Measurements from ENCODE around the gene SPEN.

SPEN gene

GRCh38 chr1:15959827-15960446 lies 112.4 kb downstream of the SPEN start:
- H3K4me3 Mint-ChIP-seq, result peak overlapping the region; percentile 63 to 64
- no peaks in the 10 kb centered on the region for H3K9me3 Mint-ChIP-seq
- no peaks in the 10 kb centered on the region for H3K27me3 Mint-ChIP-seq
- no peak for DNase-seq
- no peak for ATAC-seq
- peak overlapping the region; percentile 98 for H3K27ac Mint-ChIP-seq
- peaks cover 100% of the 10 kb centered on the region for H3K4me1 Mint-ChIP-seq

- Mint-ChIP-seq H3K27ac (no peak overlapping the region), H3K9me3 (no peaks in the 10 kb centered on the region), H3K27me3 (no peaks in the 10 kb centered on the region), H3K4me1 (peaks cover 100% of the 10 kb centered on the region), H3K4me3 (no peak overlapping the region)
- ATAC-seq (no peak), DNase-seq (no peak)
Observed at GRCh38 chr1:15960808-15961207, 113.3 kb downstream of the SPEN start.

GRCh38 chr1:15961492-15961891 lies 114.0 kb downstream of the SPEN start:
- no peak for ATAC-seq
- peaks cover 98% of the 10 kb centered on the region for H3K4me1 Mint-ChIP-seq
- no peaks in the 10 kb centered on the region for H3K9me3 Mint-ChIP-seq
- DNase-seq, result no peak
- peak overlapping the region in 1 of 2 donors; percentile 89 for H3K27ac Mint-ChIP-seq
- H3K27me3 Mint-ChIP-seq, result no peaks in the 10 kb centered on the region
- peak overlapping the region in 1 of 2 donors; percentile 6 for H3K4me3 Mint-ChIP-seq

- no peak for ATAC-seq
Observed at GRCh38 chr1:15962176-15962575, 114.7 kb downstream of the SPEN start.

GRCh38 chr1:15962671-15963362 lies 115.3 kb downstream of the SPEN start:
- Mint-ChIP-seq H3K9me3 (no peaks in the 10 kb centered on the region), H3K4me1 (peaks cover 98% of the 10 kb centered on the region), H3K4me3 (peak overlapping the region; percentile 77 to 82), H3K27ac (peak overlapping the region; percentile 97 to 100), H3K27me3 (no peaks in the 10 kb centered on the region)
- DNase-seq (no peak), ATAC-seq (no peak)

More at GRCh38 chr1:15962176-15962575, 114.7 kb downstream of the SPEN start:
- Mint-ChIP-seq H3K9me3 (no peaks in the 10 kb centered on the region), H3K4me3 (no peak overlapping the region), H3K27ac (peak overlapping the region; percentile 29 to 59), H3K27me3 (no peaks in the 10 kb centered on the region), H3K4me1 (peaks cover 98% of the 10 kb centered on the region)
- DNase-seq, result no peak

- no peak for DNase-seq
- Mint-ChIP-seq H3K9me3 (no peaks in the 10 kb centered on the region), H3K4me3 (peak overlapping the region; percentile 77 to 82), H3K4me1 (peaks cover 98% of the 10 kb centered on the region), H3K27ac (peak overlapping the region; percentile 97 to 100), H3K27me3 (no peaks in the 10 kb centered on the region)
- no peak for ATAC-seq
Observed at GRCh38 chr1:15963363-15963967, 116.0 kb downstream of the SPEN start.

- DNase-seq, result peak in 1 of 2 donors; percentile 43
- peak overlapping the region; percentile 97 to 100 for H3K27ac Mint-ChIP-seq
- no peaks in the 10 kb centered on the region for H3K27me3 Mint-ChIP-seq
- H3K4me1 Mint-ChIP-seq, result peaks cover 97% of the 10 kb centered on the region
- peak overlapping the region; percentile 77 to 82 for H3K4me3 Mint-ChIP-seq
- no peaks in the 10 kb centered on the region for H3K9me3 Mint-ChIP-seq
- peak; percentile 18 for ATAC-seq
Observed at GRCh38 chr1:15963968-15964648, 116.6 kb downstream of the SPEN start.

GRCh38 chr1:15965228-15965767 lies 117.8 kb downstream of the SPEN start:
- H3K4me1 Mint-ChIP-seq, result peaks cover 94% of the 10 kb centered on the region
- H3K9me3 Mint-ChIP-seq, result peaks cover 0 to 6% of the 10 kb centered on the region in 2 donors
- ATAC-seq (peak; percentile 12), DNase-seq (peak; percentile 44 to 46)
- peak overlapping the region; percentile 97 to 100 for H3K27ac Mint-ChIP-seq
- peak overlapping the region; percentile 81 to 87 for H3K4me3 Mint-ChIP-seq
- no peaks in the 10 kb centered on the region for H3K27me3 Mint-ChIP-seq

- Mint-ChIP-seq H3K27ac (peak overlapping the region; percentile 97 to 100), H3K27me3 (no peaks in the 10 kb centered on the region), H3K9me3 (peaks cover 0 to 6% of the 10 kb centered on the region in 2 donors), H3K4me1 (peaks cover 90% of the 10 kb centered on the region), H3K4me3 (peak overlapping the region; percentile 81 to 87)
- DNase-seq (peak; percentile 91 to 96), ATAC-seq (peak; percentile 93)
Observed at GRCh38 chr1:15966081-15966955, 118.8 kb downstream of the SPEN start.

- peak overlapping the region; percentile 54 to 67 for H3K4me3 Mint-ChIP-seq
- no peaks in the 10 kb centered on the region for H3K27me3 Mint-ChIP-seq
- peak overlapping the region; percentile 29 to 94 for H3K27ac Mint-ChIP-seq
- H3K9me3 Mint-ChIP-seq, result peaks cover 0 to 6% of the 10 kb centered on the region in 2 donors
- no peak for ATAC-seq
- H3K4me1 Mint-ChIP-seq, result peaks cover 88% of the 10 kb centered on the region
- no peak for DNase-seq
Observed at GRCh38 chr1:15966956-15967344, 119.4 kb downstream of the SPEN start.

GRCh38 chr1:15968172-15968571 lies 120.7 kb downstream of the SPEN start:
- H3K4me1 Mint-ChIP-seq, result peaks cover 85% of the 10 kb centered on the region
- H3K9me3 Mint-ChIP-seq, result peaks cover 0 to 6% of the 10 kb centered on the region in 2 donors
- DNase-seq, result no peak
- peak overlapping the region; percentile 22 to 54 for H3K4me3 Mint-ChIP-seq
- no peak for ATAC-seq
- peak overlapping the region; percentile 63 to 73 for H3K27ac Mint-ChIP-seq
- no peaks in the 10 kb centered on the region for H3K27me3 Mint-ChIP-seq

GRCh38 chr1:15969321-15969880 lies 121.9 kb downstream of the SPEN start:
- Mint-ChIP-seq H3K27ac (no peak overlapping the region), H3K27me3 (no peaks in the 10 kb centered on the region), H3K9me3 (peaks cover 0 to 6% of the 10 kb centered on the region in 2 donors), H3K4me1 (peaks cover 83% of the 10 kb centered on the region), H3K4me3 (no peak overlapping the region)
- ATAC-seq (no peak), DNase-seq (no peak)

- peaks cover 76% of the 10 kb centered on the region for H3K4me1 Mint-ChIP-seq
- H3K9me3 Mint-ChIP-seq, result peaks cover 0 to 6% of the 10 kb centered on the region in 2 donors
- DNase-seq (no peak), ATAC-seq (no peak)
- no peak overlapping the region for H3K4me3 Mint-ChIP-seq
- H3K27me3 Mint-ChIP-seq, result no peaks in the 10 kb centered on the region
- peak overlapping the region in 1 of 2 donors; percentile 60 for H3K27ac Mint-ChIP-seq
Observed at GRCh38 chr1:15970911-15971310, 123.4 kb downstream of the SPEN start.

GRCh38 chr1:15972409-15972808 lies 124.9 kb downstream of the SPEN start:
- Mint-ChIP-seq H3K9me3 (peaks cover 0 to 6% of the 10 kb centered on the region in 2 donors), H3K4me1 (peaks cover 76% of the 10 kb centered on the region), H3K27me3 (no peaks in the 10 kb centered on the region), H3K4me3 (no peak overlapping the region), H3K27ac (no peak overlapping the region)
- DNase-seq (no peak), ATAC-seq (no peak)

All from stimulated activated naive CD8-positive, alpha-beta T cell treated with anti-CD3 and anti-CD28 coated beads, Interleukin-15, amount 100 ng/mL, for 72 hours (primary cell).